Measurements from ENCODE around the gene RGS4.

Gene RGS4

GRCh38 chr1:163069142-163069541 is at the start of gene RGS4:
Gene RGS4, plus strand, starts transcription at chr1:163069361. Its CDS starts 124 bp downstream, at chr1:163069485.
- DNase-seq = peak; percentile 60

GRCh38 chr1:163022129-163022528 is 47.0 kb upstream of the RGS4 start:
- DNase-seq = no peak

- DNase-seq = no peak
Observed at GRCh38 chr1:163027610-163028009, 41.6 kb upstream of the RGS4 start.

- DNase-seq = no peak
Observed at GRCh38 chr1:163029901-163030300, 39.3 kb upstream of the RGS4 start.

GRCh38 chr1:163035446-163036249 is 33.5 kb upstream of the RGS4 start:
- no peak for DNase-seq

GRCh38 chr1:163036671-163037070 is 32.5 kb upstream of the RGS4 start:
- no peak for DNase-seq

GRCh38 chr1:163038928-163039706 is 30.0 kb upstream of the RGS4 start:
- DNase-seq = no peak

GRCh38 chr1:163039707-163040093 is 29.5 kb upstream of the RGS4 start:
- DNase-seq = no peak

GRCh38 chr1:163046071-163046470 is 23.1 kb upstream of the RGS4 start:
- DNase-seq = no peak

- no peak for DNase-seq
Observed at GRCh38 chr1:163047951-163048659, 21.1 kb upstream of the RGS4 start.

- DNase-seq = peak; percentile 86
Observed at GRCh38 chr1:163048869-163049268, 20.3 kb upstream of the RGS4 start.

- DNase-seq = no peak
Observed at GRCh38 chr1:163049296-163049695, 19.9 kb upstream of the RGS4 start.

- no peak for DNase-seq
Observed at GRCh38 chr1:163050496-163050895, 18.7 kb upstream of the RGS4 start.

GRCh38 chr1:163054181-163054591 is 15.0 kb upstream of the RGS4 start:
- DNase-seq = no peak

GRCh38 chr1:163055005-163055404 is 14.2 kb upstream of the RGS4 start:
- DNase-seq = no peak

- no peak for DNase-seq
Observed at GRCh38 chr1:163055531-163055930, 13.6 kb upstream of the RGS4 start.

GRCh38 chr1:163056831-163057230 is 12.3 kb upstream of the RGS4 start:
- no peak for DNase-seq

GRCh38 chr1:163060343-163061007 is 8.7 kb upstream of the RGS4 start:
- DNase-seq = no peak

GRCh38 chr1:163063143-163063542 is 6.0 kb upstream of the RGS4 start:
- DNase-seq = no peak

- DNase-seq = no peak
Observed at GRCh38 chr1:163063610-163064009, 5.6 kb upstream of the RGS4 start.

GRCh38 chr1:163066168-163066567 is 3.0 kb upstream of the RGS4 start:
- no peak for DNase-seq

- no peak for DNase-seq
Observed at GRCh38 chr1:163066686-163067085, 2.5 kb upstream of the RGS4 start.

GRCh38 chr1:163068716-163069115 is 445 bp upstream of the RGS4 start:
- DNase-seq = no peak

All from NCI-H524 treated with DMSO at 0.1 percent for 48 hours (cell line).